Neutrophil (primary cell): ENCODE measurements around the gene TGFB2.

Source experiments
- H3K27ac ChIP-seq: fragments of 200-600 bp; sonication (generic); 2 replicates; pipeline ENCODE4 v1.5.1; 2016; ENCODE audit warnings: mild to moderate bottlenecking, moderate library complexity
- H3K27me3 ChIP-seq: fragments of 200-600 bp; sonication (generic); 2 replicates; pipeline ENCODE4 v1.6.0; 2016; ENCODE audit warnings: mild to moderate bottlenecking
- H3K36me3 ChIP-seq: fragments of 200-600 bp; sonication (generic); 2 replicates; pipeline ENCODE4 v1.5.1; 2017
- H3K4me1 ChIP-seq, 2 experiments: fragments of 200-600 bp in 1 of 2; sonication (generic) in 1 of 2; 1 replicate in 1 of 2; 2 replicates in 1 of 2; pipeline versions ENCODE4 v1.5.1 to v1.6.1; 2013 to 2016; ENCODE audit warnings: low read depth in 1 of 2, low read length in 1 of 2, mild to moderate bottlenecking in 1 of 2, moderate library complexity in 1 of 2; ENCODE audit not compliant: control insufficient read depth in 1 of 2, insufficient read depth in 1 of 2
- H3K4me3 ChIP-seq, 2 experiments: fragments of 200-600 bp in 1 of 2; sonication (generic) in 1 of 2; 1 replicate in 1 of 2; 2 replicates in 1 of 2; pipeline ENCODE4 v1.5.1; 2013 to 2016; ENCODE audit warnings: low read depth in 1 of 2, low read length in 1 of 2, mild to moderate bottlenecking in 1 of 2, moderate library complexity in 1 of 2
- H3K9me3 ChIP-seq: fragments of 200-600 bp; sonication (generic); 2 replicates; pipeline ENCODE4 v1.5.1; 2016
- CTCF ChIP-seq: fragments of 200-600 bp; sonication (generic); IDR thresholded peaks from 2 replicates; pipeline ENCODE4 v1.5.1; 2016; ENCODE audit warnings: antibody characterized with exemption

The TGFB2 gene

DNA sequence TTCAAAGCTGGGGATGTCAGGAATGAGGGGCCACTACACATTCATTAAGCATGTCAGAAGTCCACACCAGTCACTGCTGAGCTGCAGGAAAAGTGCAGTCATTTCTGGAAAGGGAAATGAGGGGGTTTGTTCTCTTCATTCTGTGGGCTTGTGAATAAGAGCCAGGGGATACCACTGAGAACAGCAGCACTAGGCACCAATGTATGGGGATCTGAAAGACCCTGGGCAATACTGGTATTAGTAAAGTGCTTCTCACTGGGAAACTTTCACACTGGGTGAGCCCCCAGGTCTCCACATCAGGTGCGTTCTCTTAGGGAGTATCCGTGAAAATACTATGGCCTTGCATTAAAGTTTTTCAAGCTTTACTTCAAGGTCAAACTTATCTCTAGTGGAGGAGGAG lies 49.9 kb downstream of the TGFB2 start:
- Histone ChIP-seq H3K27ac (no peak overlapping the region), H3K27me3 (no peaks in the 10 kb centered on the region), H3K4me1 (no peaks in the 10 kb centered on the region), H3K9me3 (no peaks in the 10 kb centered on the region), H3K36me3 (no peaks in the 10 kb centered on the region), H3K4me3 (no peak overlapping the region)
- no peak for TF ChIP-seq CTCF

- H3K9me3 ChIP-seq: no peaks in the 10 kb centered on the region
- TF ChIP-seq CTCF: no peak
- H3K27ac ChIP-seq: no peak overlapping the region
- no peaks in the 10 kb centered on the region for H3K36me3 ChIP-seq
- H3K4me1 ChIP-seq: no peaks in the 10 kb centered on the region
- H3K27me3 ChIP-seq: no peaks in the 10 kb centered on the region
- H3K4me3 ChIP-seq: no peak overlapping the region
Observed at GRCh38 chr1:218395916-218396315, 50.8 kb downstream of the TGFB2 start.

DNA sequence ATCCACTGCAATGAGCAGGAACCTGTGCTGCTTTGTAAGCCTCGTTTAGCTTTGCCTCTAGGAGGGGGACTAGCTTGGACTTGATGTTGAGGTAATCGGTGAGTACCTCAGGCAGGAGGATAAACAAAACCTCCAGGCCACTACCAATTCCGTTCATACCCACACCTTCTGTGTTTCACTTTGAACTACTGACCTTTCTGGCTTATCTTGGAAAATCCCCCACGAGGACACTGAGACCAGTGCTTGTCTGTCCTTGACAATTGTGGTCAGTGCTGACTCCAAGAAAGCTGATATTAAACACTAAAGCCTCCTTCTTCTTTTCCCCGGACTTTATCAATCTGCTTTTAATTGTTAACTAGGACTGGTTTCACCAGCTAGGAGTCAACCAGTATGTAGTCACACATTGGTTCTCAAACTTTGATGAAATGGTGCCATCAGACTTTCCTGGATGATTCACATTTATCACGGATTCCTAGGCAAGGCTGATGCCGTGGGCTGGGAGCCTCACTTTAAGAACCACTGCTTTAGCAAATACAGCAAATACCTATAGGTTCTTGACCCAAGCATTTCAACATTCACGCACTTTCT lies 52.7 kb downstream of the TGFB2 start:
- no peaks in the 10 kb centered on the region for H3K9me3 ChIP-seq
- H3K27me3 ChIP-seq: no peaks in the 10 kb centered on the region
- H3K4me1 ChIP-seq: no peaks in the 10 kb centered on the region
- H3K27ac ChIP-seq: no peak overlapping the region
- no peak overlapping the region for H3K4me3 ChIP-seq
- no peaks in the 10 kb centered on the region for H3K36me3 ChIP-seq
- TF ChIP-seq CTCF: no peak

DNA sequence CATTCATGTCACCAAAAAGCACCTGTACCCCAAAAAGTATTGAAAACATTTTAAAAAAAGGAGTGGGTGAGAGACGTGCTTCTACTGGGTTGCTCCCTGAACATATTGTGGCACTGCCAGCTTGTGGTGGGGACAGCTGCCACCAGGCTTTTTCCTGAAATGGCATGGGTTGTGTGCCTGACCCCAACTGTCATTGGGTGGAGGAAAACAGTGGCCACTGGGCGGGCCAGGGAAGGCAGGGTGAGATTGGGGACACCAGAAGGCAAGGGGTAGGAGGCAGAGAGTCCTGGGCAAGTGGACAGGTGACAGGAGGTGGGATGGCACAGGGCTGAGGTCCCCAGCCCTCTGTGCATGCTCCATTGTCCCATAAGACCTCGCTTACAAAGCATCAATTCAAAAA lies 55.5 kb downstream of the TGFB2 start:
- Histone ChIP-seq H3K4me3 (no peak overlapping the region), H3K27me3 (no peaks in the 10 kb centered on the region), H3K36me3 (no peaks in the 10 kb centered on the region), H3K9me3 (no peaks in the 10 kb centered on the region), H3K4me1 (no peaks in the 10 kb centered on the region), H3K27ac (no peak overlapping the region)
- no peak for TF ChIP-seq CTCF

DNA sequence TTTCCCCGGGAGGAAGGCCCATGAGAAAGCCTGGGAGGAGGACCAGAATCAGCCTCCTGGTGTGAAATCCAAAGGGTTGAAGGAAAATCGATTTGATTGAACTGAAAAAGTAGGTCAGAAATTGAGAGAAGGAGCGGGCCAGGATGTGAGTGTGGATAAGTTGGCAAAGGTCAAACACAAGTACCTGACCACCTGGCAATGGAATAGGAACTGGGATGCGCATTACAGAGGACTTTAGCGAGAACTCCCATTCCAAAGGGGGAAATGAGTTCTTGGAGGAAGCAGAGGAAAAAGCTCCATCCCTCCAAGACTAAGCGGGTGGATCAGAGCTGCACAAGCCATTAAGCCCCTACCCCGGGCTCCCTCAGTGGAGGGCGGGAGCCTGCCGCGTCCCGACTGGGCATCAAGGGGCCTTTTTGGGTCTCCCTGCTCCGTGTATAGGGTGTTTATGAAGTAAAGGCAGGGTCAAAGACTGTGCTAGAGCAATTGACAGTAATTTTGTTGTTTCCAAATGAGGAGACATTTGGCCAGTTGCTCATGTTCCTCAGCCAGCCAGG lies 56.4 kb downstream of the TGFB2 start:
- H3K36me3 ChIP-seq: no peaks in the 10 kb centered on the region
- H3K4me1 ChIP-seq: no peaks in the 10 kb centered on the region
- no peak overlapping the region for H3K4me3 ChIP-seq
- TF ChIP-seq CTCF: no peak
- no peaks in the 10 kb centered on the region for H3K27me3 ChIP-seq
- H3K9me3 ChIP-seq: no peaks in the 10 kb centered on the region
- H3K27ac ChIP-seq: no peak overlapping the region
